HG03060 (cell line): Measurements from ENCODE around the gene WASHC3.
"Not testable (repeated sequence)": the region's sequence is repeated elsewhere in the genome, so short reads cannot be mapped to it uniquely, and the experiment has no call there.

Experiments
- ATAC-seq: cut with Tn5 transposase; IDR thresholded peaks from one replicate; pipeline ENCODE4 v1.9.1; 2021; ENCODE audit warnings: low read depth, moderate number of reproducible peaks; ENCODE audit not compliant: unreplicated experiment

Gene WASHC3

GRCh38 chr12:102051431-102051965 lies 10.3 kb downstream of the WASHC3 start:
- ATAC-seq: no peak

DNA sequence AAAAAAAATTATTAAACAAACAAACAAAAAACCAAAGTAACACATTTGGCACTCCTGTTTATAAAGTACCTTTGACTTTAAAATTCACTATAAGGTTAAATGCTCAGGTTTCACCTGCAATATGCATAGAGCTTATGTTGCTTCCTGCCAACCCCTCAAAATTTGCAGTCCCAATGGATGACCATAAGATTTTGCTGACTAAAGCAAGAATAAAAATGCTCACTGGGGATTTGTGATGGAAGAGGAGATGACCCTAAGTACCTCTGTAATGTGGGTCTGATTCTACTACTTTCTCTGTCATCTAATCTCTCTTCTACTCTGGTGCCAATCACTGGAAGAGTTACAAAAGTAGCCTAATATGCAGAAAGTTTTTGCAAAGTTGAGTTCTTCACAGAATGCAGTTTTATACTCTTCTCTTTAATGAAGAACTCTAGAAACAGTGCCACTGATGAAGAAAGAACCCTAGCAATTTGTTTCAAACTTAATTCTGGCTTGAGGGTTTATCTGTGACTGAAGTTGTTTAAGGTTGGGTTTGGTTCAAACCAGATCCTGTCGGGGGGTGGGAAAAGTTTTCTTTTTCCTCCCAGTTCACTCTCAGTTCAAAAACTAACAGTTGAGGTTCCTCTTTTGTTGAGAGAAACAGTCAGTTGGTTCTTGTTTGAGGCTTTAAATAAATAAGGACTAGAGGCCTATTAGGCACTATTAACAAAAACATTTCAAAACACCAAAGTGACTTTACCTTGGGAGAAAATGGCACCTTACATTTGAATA lies 10.9 kb downstream of the WASHC3 start:
- ATAC-seq: no peak

DNA sequence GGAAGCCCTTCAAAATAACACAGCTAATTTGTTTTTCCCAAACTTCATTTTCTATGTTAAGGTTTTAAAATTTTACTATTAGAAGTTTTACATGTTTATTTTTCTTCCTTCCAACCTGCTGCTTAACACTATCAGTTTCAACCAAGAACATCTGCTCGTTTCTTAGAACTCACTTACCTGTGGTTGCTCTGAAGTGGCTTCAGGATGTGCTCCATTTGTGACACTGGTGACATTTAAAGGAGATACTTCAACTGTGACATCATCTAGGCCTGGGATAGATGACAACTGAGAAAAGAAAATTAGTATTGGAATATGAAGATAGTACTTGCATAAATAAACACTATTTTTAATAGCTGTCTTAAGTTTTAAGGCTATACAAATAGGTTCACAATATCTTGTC lies 17.9 kb downstream of the WASHC3 start:
- no peak for ATAC-seq

DNA sequence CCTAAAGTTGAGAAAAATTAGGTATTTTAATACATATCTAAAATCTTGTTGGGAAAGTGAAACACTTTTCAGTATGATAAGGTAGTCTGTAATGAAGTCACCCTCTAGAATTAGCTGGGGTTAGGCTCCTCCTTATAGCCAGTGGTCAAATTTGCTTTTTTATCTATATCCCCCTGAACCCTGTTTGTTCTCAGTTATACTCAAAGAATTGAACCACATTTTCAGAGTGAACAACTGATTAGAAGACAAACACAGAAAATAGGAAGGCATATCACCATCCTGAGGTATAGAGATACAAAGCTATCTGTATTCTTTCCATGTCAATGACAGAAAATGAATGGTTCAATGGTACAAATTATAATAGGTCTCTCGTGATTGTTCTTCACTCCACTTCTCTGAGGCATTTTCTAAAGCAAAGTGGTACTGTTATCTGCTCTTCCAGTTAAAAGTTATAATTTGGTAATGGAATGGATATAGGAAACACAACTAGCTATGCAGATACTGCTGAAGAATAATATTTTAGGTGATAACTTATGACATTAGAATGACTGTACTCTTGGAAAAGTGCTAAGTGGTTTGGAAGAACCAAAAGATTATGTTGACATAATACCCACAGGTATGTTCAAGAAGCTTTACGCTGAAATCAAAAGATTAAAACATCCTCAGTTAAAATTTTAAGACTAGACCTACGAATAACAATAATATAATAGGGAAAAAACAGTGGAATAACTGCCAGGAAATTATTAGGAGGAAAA lies 27.6 kb downstream of the WASHC3 start:
- no peak for ATAC-seq

- ATAC-seq: no peak
Observed at GRCh38 chr12:102031852-102032251, 29.9 kb downstream of the WASHC3 start.

DNA sequence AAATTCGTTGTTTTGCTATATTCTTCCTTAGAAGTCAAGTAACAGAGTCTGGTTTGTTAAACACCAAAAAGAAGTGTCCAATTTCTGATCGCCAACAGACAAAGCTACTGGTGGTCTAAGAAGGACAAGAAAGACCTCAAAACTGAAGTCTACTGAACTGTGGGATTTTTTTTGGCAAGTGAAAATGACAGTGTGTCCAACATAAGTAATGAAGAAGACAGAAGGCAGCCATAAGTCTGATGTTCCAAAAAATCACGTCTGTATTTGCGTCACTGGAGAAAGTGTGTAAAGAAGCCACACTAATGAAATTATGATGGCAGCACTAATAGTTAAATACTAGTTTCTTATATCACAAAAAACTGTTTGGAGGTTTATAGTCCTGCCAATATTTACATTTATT lies 32.6 kb downstream of the WASHC3 start:
- no peak for ATAC-seq

DNA sequence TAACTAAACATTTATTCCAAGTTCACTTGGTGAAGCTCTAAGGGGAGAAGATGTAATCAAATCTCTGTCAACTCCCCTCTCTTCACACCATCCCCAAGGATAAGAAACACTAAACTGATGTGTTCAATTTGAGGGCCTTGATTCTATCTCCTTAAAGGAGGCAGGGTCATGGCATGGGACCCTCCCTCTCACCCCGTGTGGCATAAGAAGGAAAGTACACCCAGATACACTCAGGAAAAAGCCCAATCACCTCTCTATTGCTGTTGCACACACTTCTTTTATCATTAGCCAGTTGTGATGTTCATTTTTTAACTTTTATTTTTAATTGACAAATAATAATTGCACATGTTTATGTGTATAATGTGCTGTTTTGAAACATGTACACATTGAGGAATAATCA lies 35.1 kb downstream of the WASHC3 start:
- ATAC-seq: no peak

DNA sequence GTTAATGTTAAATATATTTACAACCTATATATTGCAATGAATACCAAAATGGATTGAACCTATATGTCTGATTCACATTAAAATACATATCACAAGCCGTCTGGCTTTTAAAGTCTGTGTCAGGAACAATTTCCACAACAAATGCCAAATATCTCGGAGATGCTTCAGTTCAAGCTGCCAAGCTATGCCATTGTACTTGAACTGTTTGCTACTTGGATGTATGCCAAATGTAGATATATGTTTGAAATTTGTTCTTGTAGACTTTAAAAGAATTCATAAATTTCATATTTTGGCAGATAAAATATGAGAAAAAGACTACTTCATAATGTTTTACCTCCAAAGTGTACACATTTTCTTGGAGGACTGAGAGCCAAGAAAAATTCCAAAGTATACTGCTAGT lies 37.0 kb downstream of the WASHC3 start:
- ATAC-seq: no peak

- ATAC-seq: no peak
Observed at GRCh38 chr12:102023343-102023930, 38.4 kb downstream of the WASHC3 start.

- no peak for ATAC-seq
Observed at GRCh38 chr12:102022286-102022685, 39.5 kb downstream of the WASHC3 start.

- no peak for ATAC-seq
Observed at GRCh38 chr12:102021540-102022246, 40.1 kb downstream of the WASHC3 start.

GRCh38 chr12:102018607-102019006 lies 43.2 kb downstream of the WASHC3 start:
- ATAC-seq: not testable (repeated sequence)

GRCh38 chr12:102016472-102016871 lies 45.3 kb downstream of the WASHC3 start:
- no peak for ATAC-seq

- peak; percentile 86 for ATAC-seq
Observed at GRCh38 chr12:102010265-102010994, 51.4 kb downstream of the WASHC3 start.

DNA sequence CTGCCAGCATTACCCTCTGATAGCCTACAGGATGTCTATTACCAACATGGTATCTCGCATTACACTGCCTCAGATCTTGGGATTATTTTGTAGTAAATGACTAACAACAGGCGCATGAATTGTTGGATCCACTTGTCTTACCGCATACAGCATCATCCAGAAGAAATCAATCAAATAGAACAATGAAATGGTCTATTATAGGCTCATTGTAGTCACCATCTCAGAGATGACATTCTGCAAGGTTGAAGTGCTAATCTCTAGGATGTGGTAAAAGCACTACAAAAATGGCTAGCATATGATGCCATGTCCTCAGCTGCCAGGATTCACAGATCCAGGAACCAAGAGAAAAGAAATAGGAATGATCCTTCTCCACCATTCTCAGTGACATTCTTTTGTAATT lies 52.0 kb downstream of the WASHC3 start:
- no peak for ATAC-seq

GRCh38 chr12:102008615-102009126 lies 53.1 kb downstream of the WASHC3 start:
- ATAC-seq: no peak

- no peak for ATAC-seq
Observed at GRCh38 chr12:102005256-102005655, 56.5 kb downstream of the WASHC3 start.

DNA sequence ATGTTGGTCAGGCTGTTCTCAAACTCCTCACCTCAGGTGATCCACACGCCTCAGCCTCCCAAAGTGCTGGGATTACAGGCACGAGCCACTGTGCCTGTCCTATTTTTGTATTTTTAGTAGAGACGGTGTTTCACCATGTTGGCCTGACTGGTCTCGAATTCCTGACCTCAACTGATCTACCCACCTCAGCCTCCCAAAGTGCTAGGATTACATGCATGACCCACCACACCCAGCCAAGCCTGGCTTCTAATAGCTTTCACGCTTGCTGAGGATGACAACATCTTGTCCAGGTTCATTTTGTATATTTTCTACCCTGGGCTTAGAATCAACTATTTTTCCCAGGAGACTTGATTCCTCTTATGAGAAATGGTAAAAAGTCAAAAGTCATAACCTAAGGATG lies 64.7 kb downstream of the WASHC3 start:
- no peak for ATAC-seq

GRCh38 chr12:101995684-101996083 lies 66.1 kb downstream of the WASHC3 start:
- ATAC-seq: no peak

GRCh38 chr12:101992091-101992490 lies 69.7 kb downstream of the WASHC3 start:
- no peak for ATAC-seq
